Keratinocyte (primary cell): ENCODE data around the gene VTI1A. TPM values are rescaled to one million over a fixed set of nuclear protein-coding genes. Genes with fewer than 3 reads are reported as not detected.

Experiments used
- DNase-seq: peaks from one replicate; pipeline ENCODE4 v3.0.0-alpha.2; 2011; ENCODE audit warnings: low read depth, missing footprints, low spot score
- FAIRE-seq: peaks from 2 replicates; lab custom pipeline; 2011; peaks lifted over from hg19 to GRCh38; lab: Jason Lieb, UNC
- H2AFZ ChIP-seq: 2 replicates; pipeline ENCODE4 v1.6.0; 2012; ENCODE audit warnings: low read length, control low read depth, inconsistent platforms; ENCODE audit not compliant: control insufficient read depth
- H3K27ac ChIP-seq: 2 replicates; pipeline ENCODE4 v1.5.1; 2011; ENCODE audit warnings: low read length; ENCODE audit not compliant: control insufficient read depth, insufficient read depth
- H3K27me3 ChIP-seq: 3 replicates; pipeline ENCODE4 v1.6.0; 2011; ENCODE audit warnings: low read length; ENCODE audit not compliant: control insufficient read depth, insufficient read depth; ENCODE audit errors: extremely low read depth
- H3K36me3 ChIP-seq, 2 experiments: 2 replicates in 1 of 2; 3 replicates in 1 of 2; pipeline ENCODE4 v1.5.1; 2011; ENCODE audit warnings: low read length in 2 of 2, mild to moderate bottlenecking in 1 of 2; ENCODE audit not compliant: control insufficient read depth in 2 of 2, insufficient read depth in 2 of 2; ENCODE audit errors: extremely low read depth in 1 of 2
- H3K4me1 ChIP-seq: 3 replicates; pipeline ENCODE4 v1.5.1; 2011; ENCODE audit warnings: low read length; ENCODE audit not compliant: control insufficient read depth, insufficient read depth; ENCODE audit errors: extremely low read depth
- H3K4me2 ChIP-seq: 3 replicates; pipeline ENCODE4 v1.6.0; 2011; ENCODE audit warnings: low read depth, low read length; ENCODE audit not compliant: control insufficient read depth, insufficient read depth; ENCODE audit errors: extremely low read depth
- H3K4me3 ChIP-seq, 3 experiments: fragments of 200-600 bp in 1 of 3; sonication (generic) in 1 of 3; 2 replicates in 2 of 3; 3 replicates in 1 of 3; pipeline ENCODE4 v1.5.1; 2011 to 2016; ENCODE audit warnings: low read length in 3 of 3, mild to moderate bottlenecking in 3 of 3, control low read depth in 2 of 3, inconsistent platforms in 1 of 3, low read depth in 1 of 3, mixed read lengths in 1 of 3, mixed run types in 1 of 3, moderate library complexity in 1 of 3; ENCODE audit not compliant: control insufficient read depth in 2 of 3, insufficient read depth in 2 of 3; ENCODE audit errors: extremely low read depth in 1 of 3
- H3K79me2 ChIP-seq: 2 replicates; pipeline ENCODE4 v1.6.0; 2012; ENCODE audit warnings: low read length; ENCODE audit not compliant: control insufficient read depth, insufficient read depth
- H3K9ac ChIP-seq: 3 replicates; pipeline ENCODE4 v1.6.0; 2011; ENCODE audit warnings: low read length; ENCODE audit not compliant: control insufficient read depth, insufficient read depth; ENCODE audit errors: extremely low read depth
- H3K9me1 ChIP-seq: 3 replicates; pipeline ENCODE4 v1.6.0; 2011; ENCODE audit warnings: low read length; ENCODE audit not compliant: control insufficient read depth, insufficient read depth; ENCODE audit errors: extremely low read depth
- H3K9me3 ChIP-seq: 2 replicates; pipeline ENCODE4 v1.5.1; 2012; ENCODE audit warnings: low read depth, low read length; ENCODE audit not compliant: control insufficient read depth
- H4K20me1 ChIP-seq: 3 replicates; pipeline ENCODE4 v1.6.0; 2011; ENCODE audit warnings: low read length; ENCODE audit not compliant: control insufficient read depth, insufficient read depth; ENCODE audit errors: extremely low read depth
- CTCF ChIP-seq, 3 experiments: IDR thresholded peaks in 1 of 3; conservative IDR thresholded peaks in 1 of 3; optimal IDR thresholded peaks in 1 of 3; 2 replicates in 2 of 3; 3 replicates in 1 of 3; pipeline versions ENCODE3 to v1.5.1; 2011; ENCODE audit warnings: low read length in 3 of 3, mild to moderate bottlenecking in 3 of 3, moderate library complexity in 2 of 3, control low read depth in 1 of 3, inconsistent platforms in 1 of 3; ENCODE audit not compliant: insufficient read depth in 2 of 3; ENCODE audit errors: extremely low read depth in 1 of 3
- EZH2 ChIP-seq: IDR thresholded peaks from one replicate; pipeline ENCODE4 v1.6.1; 2012; ENCODE audit warnings: inconsistent platforms, mild to moderate bottlenecking, low read length, moderate library complexity
- dilution Hi-C: fragments of 300-500 bp; cut with MboI; formaldehyde crosslinking; loops from one replicate; pipeline ENCODE4 v1.7.0; 2020; ENCODE audit warnings: low sequenced_read_pairs; ENCODE audit not compliant: extremely low pct_ligation_motif_present
- polyA plus RNA-seq, 5 experiments: library from polyadenylated mRNA; depleted of rRNA in 3 of 5; stranded (reverse) in 3 of 5; stranded (forward) in 1 of 5; unstranded in 1 of 5; fragments of >200 nt; gene quantifications; 1 replicate in 1 of 5; 2 replicates in 3 of 5; 3 replicates in 1 of 5; pipeline versions ENCODE4 v1.2.1 to v1.2.3, GENCODE V29; 2011 to 2012; ENCODE audit warnings: missing spikeins in 2 of 5, low read depth in 1 of 5, low replicate concordance in 1 of 5

The VTI1A gene
- polyA plus RNA-seq, 1 donor (not counting 4 experiments of a cell fraction or from before 2014, with no cell fraction given), result 18.5 TPM

DNA sequence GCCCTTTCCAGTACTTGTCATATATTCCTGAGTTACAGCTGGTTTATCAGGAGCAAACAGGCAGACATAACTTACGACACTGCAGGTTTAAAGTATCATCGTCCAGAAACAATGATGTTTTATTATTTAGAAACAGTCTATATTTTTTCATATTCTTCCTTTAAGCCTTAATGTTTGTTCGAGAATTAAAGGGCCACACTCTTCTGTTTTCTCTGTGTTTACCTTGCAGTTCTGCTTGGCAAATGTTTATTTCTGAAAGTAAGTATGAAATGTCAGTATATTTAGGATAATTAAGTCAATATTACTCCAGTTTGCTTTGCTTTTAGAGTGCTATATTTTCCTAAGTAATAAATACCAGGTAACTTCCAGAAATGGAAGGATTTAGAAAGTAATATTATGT is 115.1 kb downstream of the VTI1A start:
- H3K9ac ChIP-seq, result no peak overlapping the region

GRCh38 chr10:112562809-112563663 is 116.0 kb downstream of the VTI1A start:
- DNase-seq, result no peak
- H3K79me2 ChIP-seq, result no peaks in the 10 kb centered on the region
- H3K4me3 ChIP-seq, result no peak overlapping the region
- H3K9ac ChIP-seq, result no peak overlapping the region
- no peak overlapping the region for H2AFZ ChIP-seq
- H4K20me1 ChIP-seq, result no peaks in the 10 kb centered on the region
- peaks cover 2% of the 10 kb centered on the region for H3K9me1 ChIP-seq
- TF ChIP-seq CTCF (optimal IDR thresholded peaks at IDR 0.05 in 1 of 3, IDR thresholded peaks at IDR 0.05 in 1 of 3, conservative IDR thresholded peaks at IDR 0.05 in 1 of 3; ENCODE audit: extremely low read depth in 1 of 3, insufficient read depth in 2 of 3, low read length in 3 of 3) (no peak), EZH2 (no peak)
- H3K4me1 ChIP-seq, result peaks cover 6% of the 10 kb centered on the region
- H3K27me3 ChIP-seq, result no peaks in the 10 kb centered on the region
- no peak overlapping the region for H3K4me2 ChIP-seq
- FAIRE-seq, result no peak
- H3K27ac ChIP-seq, result no peak overlapping the region
- dilution Hi-C loops, result no loop called here
- H3K9me3 ChIP-seq, result no peaks in the 10 kb centered on the region
- H3K36me3 ChIP-seq, result no peaks in the 10 kb centered on the region

More for the DNA sequence above, 115.1 kb downstream of the VTI1A start:
- no peak overlapping the region for H2AFZ ChIP-seq
- H3K9me3 ChIP-seq, result no peaks in the 10 kb centered on the region
- no peaks in the 10 kb centered on the region for H4K20me1 ChIP-seq
- TF ChIP-seq CTCF (optimal IDR thresholded peaks at IDR 0.05 in 1 of 3, IDR thresholded peaks at IDR 0.05 in 1 of 3, conservative IDR thresholded peaks at IDR 0.05 in 1 of 3; ENCODE audit: extremely low read depth in 1 of 3, insufficient read depth in 2 of 3, low read length in 3 of 3), result no peak
- TF ChIP-seq EZH2, result no peak
- H3K9me1 ChIP-seq, result peaks cover 2% of the 10 kb centered on the region
- dilution Hi-C loops, result no loop called here
- FAIRE-seq (no peak), DNase-seq (no peak)
- no peaks in the 10 kb centered on the region for H3K36me3 ChIP-seq
- peaks cover 6% of the 10 kb centered on the region for H3K4me1 ChIP-seq
- H3K79me2 ChIP-seq, result no peaks in the 10 kb centered on the region
- H3K4me3 ChIP-seq, result no peak overlapping the region
- H3K27ac ChIP-seq, result no peak overlapping the region
- no peaks in the 10 kb centered on the region for H3K27me3 ChIP-seq
- no peak overlapping the region for H3K4me2 ChIP-seq
